WERI-Rb-1 (cell line): Measurements from ENCODE around the gene MYT1.

Source experiments
- DNase-seq: peaks from one replicate; pipeline ENCODE4 v3.0.0-alpha.2; 2020
- H3K27ac ChIP-seq: fragments of 250-450 bp; sonication (Bioruptor Pico); 2 replicates; pipeline ENCODE4 v1.5.1; 2020; ENCODE audit warnings: mild to moderate bottlenecking, moderate library complexity
- H3K27me3 ChIP-seq: fragments of 250-450 bp; sonication (Bioruptor Pico); 2 replicates; pipeline ENCODE4 v1.5.1; 2021; ENCODE audit warnings: mild to moderate bottlenecking, low read depth, moderate library complexity; ENCODE audit not compliant: insufficient read depth, severe bottlenecking
- H3K36me3 ChIP-seq: fragments of 250-450 bp; sonication (Bioruptor Pico); 2 replicates; pipeline ENCODE4 v1.5.1; 2020; ENCODE audit warnings: mild to moderate bottlenecking, moderate library complexity
- H3K4me3 ChIP-seq: 2 replicates; pipeline ENCODE4 v1.5.1; 2011; ENCODE audit warnings: low read depth, mild to moderate bottlenecking, control low read depth, low read length
- H3K9me3 ChIP-seq: fragments of 250-450 bp; sonication (Bioruptor Pico); 2 replicates; pipeline ENCODE4 v1.5.1; 2021; ENCODE audit warnings: mild to moderate bottlenecking, moderate library complexity; ENCODE audit not compliant: severe bottlenecking
- TF ChIP-seq, protein P1 (sequence below): IDR thresholded peaks from 2 replicates; pipeline ENCODE4 v1.5.1; 2011; ENCODE audit warnings: low read depth, mild to moderate bottlenecking, control low read depth, inconsistent platforms, low read length

The MYT1 gene

DNA sequence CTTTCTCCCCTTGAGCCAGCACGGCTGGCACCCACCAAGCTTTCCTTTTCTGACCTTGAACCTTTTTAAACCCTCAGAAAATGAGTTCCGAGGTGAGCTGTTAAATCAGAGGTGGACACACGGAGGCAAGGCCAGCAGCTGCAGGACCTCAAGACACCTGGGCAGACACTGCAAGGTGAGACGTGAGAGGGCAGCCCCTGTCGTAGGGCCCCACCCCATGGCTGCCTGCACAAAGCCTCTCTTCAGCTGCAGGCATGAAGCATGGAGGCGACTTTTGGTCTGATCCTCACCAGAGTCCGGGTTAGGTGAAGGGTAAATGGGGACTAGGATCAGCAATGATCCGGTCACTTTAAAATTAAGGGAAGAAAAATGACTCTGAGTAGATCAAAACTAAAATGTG, 25.7 kb downstream of the MYT1 start:
- no peak overlapping the region for H3K4me3 ChIP-seq
- H3K9me3 ChIP-seq = no peaks in the 10 kb centered on the region
- no peaks in the 10 kb centered on the region for H3K36me3 ChIP-seq
- no peak for DNase-seq
- TF ChIP-seq, protein P1, sequence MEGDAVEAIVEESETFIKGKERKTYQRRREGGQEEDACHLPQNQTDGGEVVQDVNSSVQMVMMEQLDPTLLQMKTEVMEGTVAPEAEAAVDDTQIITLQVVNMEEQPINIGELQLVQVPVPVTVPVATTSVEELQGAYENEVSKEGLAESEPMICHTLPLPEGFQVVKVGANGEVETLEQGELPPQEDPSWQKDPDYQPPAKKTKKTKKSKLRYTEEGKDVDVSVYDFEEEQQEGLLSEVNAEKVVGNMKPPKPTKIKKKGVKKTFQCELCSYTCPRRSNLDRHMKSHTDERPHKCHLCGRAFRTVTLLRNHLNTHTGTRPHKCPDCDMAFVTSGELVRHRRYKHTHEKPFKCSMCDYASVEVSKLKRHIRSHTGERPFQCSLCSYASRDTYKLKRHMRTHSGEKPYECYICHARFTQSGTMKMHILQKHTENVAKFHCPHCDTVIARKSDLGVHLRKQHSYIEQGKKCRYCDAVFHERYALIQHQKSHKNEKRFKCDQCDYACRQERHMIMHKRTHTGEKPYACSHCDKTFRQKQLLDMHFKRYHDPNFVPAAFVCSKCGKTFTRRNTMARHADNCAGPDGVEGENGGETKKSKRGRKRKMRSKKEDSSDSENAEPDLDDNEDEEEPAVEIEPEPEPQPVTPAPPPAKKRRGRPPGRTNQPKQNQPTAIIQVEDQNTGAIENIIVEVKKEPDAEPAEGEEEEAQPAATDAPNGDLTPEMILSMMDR = no peak
- H3K27me3 ChIP-seq = no peaks in the 10 kb centered on the region
- peak overlapping the region; percentile 58; the same call in 1 of the 2 replicates for H3K27ac ChIP-seq

DNA sequence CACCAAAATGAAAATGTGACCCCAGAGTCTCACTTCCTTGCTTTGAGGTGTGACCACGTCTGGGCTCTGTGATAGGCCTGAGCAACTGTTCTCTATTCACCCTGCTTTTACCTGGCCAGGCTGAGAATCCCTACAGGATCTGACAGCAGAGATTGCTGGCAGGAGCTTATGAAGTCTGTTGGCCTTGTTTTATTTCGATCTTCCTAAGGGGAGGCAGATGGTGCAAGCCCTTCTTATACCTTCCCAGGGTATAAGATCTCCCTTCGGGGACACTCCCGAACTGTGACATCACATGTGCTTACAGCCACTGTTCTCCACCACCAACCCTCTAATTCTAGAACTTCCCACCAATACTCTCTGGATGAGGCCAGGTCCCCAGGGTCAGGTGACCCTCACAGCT, 26.8 kb downstream of the MYT1 start:
- Histone ChIP-seq H3K27ac (peak overlapping the region; percentile 63), H3K4me3 (no peak overlapping the region), H3K27me3 (no peaks in the 10 kb centered on the region), H3K36me3 (no peaks in the 10 kb centered on the region), H3K9me3 (no peaks in the 10 kb centered on the region)
- peak; percentile 35 for DNase-seq
- TF ChIP-seq, protein P1 = no peak

DNA sequence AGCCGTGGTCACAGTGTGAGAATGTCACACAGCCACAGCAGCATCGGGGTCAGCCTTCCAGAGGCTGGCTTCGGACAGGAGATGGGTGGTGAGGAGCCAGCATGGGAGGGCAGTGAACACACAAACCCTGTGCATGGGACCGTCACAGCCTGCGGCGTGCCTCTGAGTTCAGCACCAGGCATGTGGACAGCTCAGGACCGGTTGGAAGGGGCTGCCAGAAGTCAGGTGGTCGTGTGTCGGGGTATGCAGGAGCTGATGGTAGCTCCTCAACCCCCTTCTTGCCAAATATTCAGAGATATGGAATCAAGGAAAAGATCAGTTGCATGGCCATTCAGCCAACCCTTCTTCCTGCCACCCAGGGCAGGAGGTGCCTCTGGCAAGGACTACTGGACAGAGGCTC, 28.2 kb downstream of the MYT1 start:
- TF ChIP-seq, protein P1 = no peak
- no peak for DNase-seq
- Histone ChIP-seq H3K27ac (no peak overlapping the region), H3K9me3 (no peaks in the 10 kb centered on the region), H3K27me3 (no peaks in the 10 kb centered on the region), H3K36me3 (no peaks in the 10 kb centered on the region), H3K4me3 (no peak overlapping the region)

DNA sequence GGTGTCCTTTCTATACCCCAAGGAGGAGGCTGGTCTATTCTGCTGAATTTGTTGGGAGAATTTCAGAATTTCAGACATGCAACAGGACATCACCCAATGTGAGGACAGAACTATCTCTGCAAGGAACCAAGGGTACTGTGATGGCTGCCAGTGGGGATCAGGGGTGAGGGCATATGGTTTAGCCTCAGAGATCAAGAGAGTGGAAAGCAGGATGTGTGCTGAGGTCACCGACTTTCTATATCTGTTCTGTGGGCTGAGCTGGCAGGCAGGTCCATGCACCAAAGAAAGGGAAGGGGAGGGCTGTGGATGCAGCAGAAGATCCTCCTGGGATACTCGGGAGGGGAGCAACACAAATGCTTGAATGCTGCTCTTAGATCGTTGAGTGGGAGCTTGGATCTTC, 28.8 kb downstream of the MYT1 start:
- Histone ChIP-seq H3K9me3 (no peaks in the 10 kb centered on the region), H3K27ac (no peak overlapping the region), H3K27me3 (no peaks in the 10 kb centered on the region), H3K4me3 (no peak overlapping the region), H3K36me3 (no peaks in the 10 kb centered on the region)
- DNase-seq = no peak
- TF ChIP-seq, protein P1 = no peak

DNA sequence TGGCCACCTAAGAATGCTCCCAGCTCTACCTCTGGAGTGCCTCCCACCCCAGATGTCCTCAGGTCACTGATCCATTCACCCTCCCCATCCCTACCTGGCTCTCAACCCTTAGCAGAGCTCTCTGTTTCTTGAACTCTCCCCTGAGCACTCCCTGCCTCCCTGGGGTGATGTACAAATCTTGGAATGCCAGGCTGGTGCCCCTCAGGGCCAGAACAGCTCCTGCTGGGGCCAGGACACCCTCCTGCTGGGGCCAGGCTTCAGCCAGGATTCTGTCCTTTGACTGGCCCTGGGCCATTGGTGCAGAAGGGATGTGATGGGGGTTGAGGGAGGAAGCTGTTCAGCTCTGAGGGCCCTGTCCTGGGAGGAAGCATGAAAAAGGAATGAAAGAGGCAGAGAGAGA, 30.0 kb downstream of the MYT1 start:
- Histone ChIP-seq H3K4me3 (no peak overlapping the region), H3K9me3 (no peaks in the 10 kb centered on the region), H3K27ac (no peak overlapping the region), H3K36me3 (no peaks in the 10 kb centered on the region), H3K27me3 (no peaks in the 10 kb centered on the region)
- TF ChIP-seq, protein P1 = no peak
- no peak for DNase-seq

DNA sequence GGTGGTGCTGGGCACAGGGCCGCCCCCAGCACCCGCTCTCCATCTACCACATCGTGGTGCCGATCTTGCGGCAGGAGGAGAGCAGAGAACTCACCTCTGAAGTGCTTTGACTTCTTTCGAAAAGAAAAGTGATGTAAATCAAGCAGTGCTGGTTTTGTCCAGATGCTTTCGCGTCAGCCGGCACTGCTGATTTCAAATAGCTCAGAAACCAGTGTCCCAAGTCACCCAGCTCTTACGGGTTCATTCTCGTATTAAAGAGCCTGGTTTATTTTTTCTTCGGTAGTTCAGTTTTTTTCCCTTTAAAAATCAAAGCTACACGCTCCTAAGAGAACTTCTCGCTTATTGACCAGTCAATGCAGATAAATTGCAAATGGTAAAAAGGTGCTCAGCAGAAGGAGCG, 32.1 kb downstream of the MYT1 start:
- no peak for DNase-seq
- TF ChIP-seq, protein P1 = no peak
- Histone ChIP-seq H3K27ac (no peak overlapping the region), H3K27me3 (no peaks in the 10 kb centered on the region), H3K4me3 (no peak overlapping the region), H3K9me3 (no peaks in the 10 kb centered on the region), H3K36me3 (peaks cover 11% of the 10 kb centered on the region)
